GM13977 (cell line): Measurements from ENCODE around the gene TMPRSS4.

Experiments
- DNase-seq: peaks from one replicate; pipeline ENCODE4 v3.0.0; 2012; ENCODE audit warnings: low spot score
- in situ Hi-C: fragments of 300-500 bp; cut with MboI; formaldehyde crosslinking; loops from one replicate; pipeline ENCODE4 v1.12.0; 2022; ENCODE audit warnings: low sequenced_read_pairs, low pct_unique_long_range_greater_than_20kb, mixed read lengths, inconsistent platforms; ENCODE audit not compliant: unreplicated experiment
- TF ChIP-seq, protein P1 (sequence below): IDR thresholded peaks from 2 replicates; pipeline ENCODE4 v1.5.1; 2012; ENCODE audit warnings: mild to moderate bottlenecking, control low read depth; ENCODE audit not compliant: insufficient read depth; ENCODE audit errors: extremely low read depth, missing control alignments

TMPRSS4 gene

DNA sequence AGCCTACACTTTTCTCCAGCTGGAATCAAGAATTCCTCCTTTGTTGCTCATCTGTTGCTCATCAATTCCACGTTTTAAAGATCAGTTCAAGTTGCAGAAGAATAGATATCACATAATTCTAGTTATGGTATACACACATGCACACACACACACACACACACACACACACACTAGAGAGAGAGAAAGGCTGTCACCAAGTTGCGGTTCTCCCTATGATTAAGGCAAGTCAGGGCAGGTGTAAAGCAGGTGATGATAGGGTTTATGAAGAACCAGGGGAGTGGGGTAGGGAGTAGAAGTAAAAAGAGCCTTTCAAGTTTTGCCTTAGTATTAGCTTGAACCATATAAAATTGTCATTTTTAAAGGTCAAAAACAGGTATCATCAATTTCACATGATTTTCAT lies 31.7 kb upstream of the TMPRSS4 start:
- no peak for DNase-seq

GRCh38 chr11:118046051-118046963 lies 30.6 kb upstream of the TMPRSS4 start:
- TF ChIP-seq, protein P1, sequence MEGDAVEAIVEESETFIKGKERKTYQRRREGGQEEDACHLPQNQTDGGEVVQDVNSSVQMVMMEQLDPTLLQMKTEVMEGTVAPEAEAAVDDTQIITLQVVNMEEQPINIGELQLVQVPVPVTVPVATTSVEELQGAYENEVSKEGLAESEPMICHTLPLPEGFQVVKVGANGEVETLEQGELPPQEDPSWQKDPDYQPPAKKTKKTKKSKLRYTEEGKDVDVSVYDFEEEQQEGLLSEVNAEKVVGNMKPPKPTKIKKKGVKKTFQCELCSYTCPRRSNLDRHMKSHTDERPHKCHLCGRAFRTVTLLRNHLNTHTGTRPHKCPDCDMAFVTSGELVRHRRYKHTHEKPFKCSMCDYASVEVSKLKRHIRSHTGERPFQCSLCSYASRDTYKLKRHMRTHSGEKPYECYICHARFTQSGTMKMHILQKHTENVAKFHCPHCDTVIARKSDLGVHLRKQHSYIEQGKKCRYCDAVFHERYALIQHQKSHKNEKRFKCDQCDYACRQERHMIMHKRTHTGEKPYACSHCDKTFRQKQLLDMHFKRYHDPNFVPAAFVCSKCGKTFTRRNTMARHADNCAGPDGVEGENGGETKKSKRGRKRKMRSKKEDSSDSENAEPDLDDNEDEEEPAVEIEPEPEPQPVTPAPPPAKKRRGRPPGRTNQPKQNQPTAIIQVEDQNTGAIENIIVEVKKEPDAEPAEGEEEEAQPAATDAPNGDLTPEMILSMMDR, result no peak
- DNase-seq, result no peak
- in situ Hi-C loops, result no loop called here

More for the DNA sequence above, 31.7 kb upstream of the TMPRSS4 start:
- TF ChIP-seq, protein P1, result no peak
- in situ Hi-C loops, result no loop called here

DNA sequence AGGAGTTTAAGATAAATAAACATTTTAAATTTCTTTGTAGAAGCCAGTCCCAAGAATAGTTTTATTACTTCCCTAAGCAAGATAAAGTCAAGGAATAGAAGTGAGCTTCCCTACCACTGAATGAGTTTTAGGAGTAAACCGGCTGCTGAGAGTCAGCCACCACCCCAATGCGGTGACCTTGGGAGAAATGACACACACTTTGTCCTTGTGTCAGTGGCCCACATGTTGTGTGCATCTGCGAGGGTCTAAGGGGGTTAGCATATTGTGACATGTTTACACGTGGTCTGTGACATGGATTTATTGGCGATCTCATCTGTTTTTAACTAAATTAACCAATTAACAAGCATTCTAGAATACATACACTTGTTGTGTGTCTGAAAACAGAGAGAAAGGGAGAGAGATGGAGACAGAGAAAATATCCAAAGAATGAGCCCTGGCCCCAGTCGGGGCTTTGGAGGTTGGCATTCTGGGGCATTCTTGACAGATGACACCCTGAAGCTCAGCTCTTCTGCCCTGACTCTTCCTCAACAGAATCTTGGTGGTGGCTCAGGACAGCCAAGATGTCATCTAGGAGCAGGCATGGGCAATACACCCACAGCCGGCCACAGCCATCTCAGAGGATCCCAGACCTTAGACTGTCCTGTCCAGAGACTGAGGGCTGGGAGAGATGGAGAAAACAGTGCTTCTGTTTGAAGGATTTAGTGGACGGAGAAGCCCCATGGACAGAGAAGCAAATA lies 29.7 kb upstream of the TMPRSS4 start:
- in situ Hi-C loops, result no loop called here
- TF ChIP-seq, protein P1, result no peak
- no peak for DNase-seq

GRCh38 chr11:118047749-118048148 lies 29.1 kb upstream of the TMPRSS4 start:
- in situ Hi-C loops, result no loop called here
- no peak for DNase-seq

DNA sequence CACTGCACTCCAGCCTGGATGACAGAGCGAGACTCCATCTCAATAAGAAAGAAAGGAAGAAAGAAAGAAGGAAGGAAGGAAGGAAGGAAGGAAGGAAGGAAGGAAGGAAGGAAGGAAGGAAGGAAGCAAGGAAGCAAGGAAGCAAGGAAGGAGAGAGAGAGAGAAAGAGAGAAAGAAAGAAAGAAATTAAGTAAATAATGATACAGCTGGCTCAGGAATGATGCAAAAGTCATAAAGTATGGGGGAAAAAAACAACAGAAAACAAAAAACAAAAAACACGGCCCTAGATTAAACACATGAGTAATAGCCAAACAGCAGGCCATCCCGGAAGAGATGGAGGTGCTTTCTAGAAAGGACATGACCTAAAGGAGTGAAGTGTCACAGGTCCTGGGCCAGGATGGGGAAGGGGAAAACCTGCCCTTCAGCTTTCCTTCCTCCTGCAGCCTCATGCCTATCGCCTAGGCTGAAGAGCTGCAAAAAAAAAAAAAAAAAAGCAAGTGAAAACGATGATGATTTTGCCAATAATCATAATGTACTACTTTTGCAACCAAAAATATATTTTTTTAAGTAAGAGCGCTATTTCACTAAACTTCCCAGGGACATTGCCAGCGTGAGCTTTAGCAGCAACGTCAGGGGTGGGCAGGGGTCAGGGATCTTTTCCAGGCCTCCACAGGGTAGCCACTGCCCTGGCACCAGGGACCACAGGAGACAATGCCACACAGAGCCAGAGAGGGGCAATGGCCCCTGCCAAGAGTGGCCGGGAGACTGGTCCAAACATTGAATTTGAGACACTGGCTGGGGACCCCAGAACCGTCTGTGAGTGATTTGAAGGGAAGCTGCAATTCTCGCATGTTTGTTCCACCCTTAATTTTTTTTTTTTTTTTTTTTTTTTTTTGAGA lies 28.2 kb upstream of the TMPRSS4 start:
- in situ Hi-C loops, result no loop called here
- DNase-seq, result no peak
- TF ChIP-seq, protein P1, result no peak

More at GRCh38 chr11:118047749-118048148, 29.1 kb upstream of the TMPRSS4 start:
- TF ChIP-seq, protein P1, result no peak

- in situ Hi-C loops, result loop anchor here (10.0 kb wide), 1 partner anchor 195 kb away; no protein-coding TSS in a partner anchor
- no peak for DNase-seq
- TF ChIP-seq, protein P1, result no peak
Measured at GRCh38 chr11:118049771-118050170, 27.1 kb upstream of the TMPRSS4 start.
